Parathyroid adenoma (tissue), 2 donors: ENCODE measurements around the gene PPIF.

ENCODE experiments used
- H2AFZ ChIP-seq: fragments of 300-600 bp; sonication (generic); one replicate; pipeline ENCODE4 v1.7.0; 2017; ENCODE audit warnings: antibody characterized with exemption, mild to moderate bottlenecking
- H3K27ac ChIP-seq: fragments of 300-600 bp; sonication (generic); one replicate; pipeline ENCODE4 v1.7.0; 2017
- H3K27me3 ChIP-seq: fragments of 300-600 bp; sonication (generic); one replicate; pipeline ENCODE4 v1.7.0; 2017; ENCODE audit warnings: low read length; ENCODE audit not compliant: control insufficient read depth, insufficient read depth
- H3K36me3 ChIP-seq: fragments of 300-600 bp; sonication (generic); one replicate; pipeline ENCODE4 v1.7.0; 2017; ENCODE audit warnings: low read length; ENCODE audit not compliant: control insufficient read depth, insufficient read depth
- H3K4me1 ChIP-seq: fragments of 300-600 bp; sonication (generic); one replicate; pipeline ENCODE4 v1.7.0; 2017; ENCODE audit warnings: control low read depth
- H3K4me2 ChIP-seq: fragments of 300-600 bp; sonication (generic); one replicate; pipeline ENCODE4 v1.7.0; 2017; ENCODE audit warnings: low read length
- H3K4me3 ChIP-seq: fragments of 300-600 bp; sonication (generic); one replicate; pipeline ENCODE4 v1.7.0; 2017; ENCODE audit warnings: low read depth, low read length
- H3K79me2 ChIP-seq: fragments of 300-600 bp; sonication (generic); one replicate; pipeline ENCODE4 v1.7.0; 2017; ENCODE audit warnings: control low read depth
- H3K9ac ChIP-seq: fragments of 300-600 bp; sonication (generic); one replicate; pipeline ENCODE4 v1.7.0; 2017; ENCODE audit warnings: mild to moderate bottlenecking
- H3K9me3 ChIP-seq: fragments of 300-600 bp; sonication (generic); one replicate; pipeline ENCODE4 v1.7.0; 2017; ENCODE audit warnings: low read length; ENCODE audit not compliant: control insufficient read depth
- CTCF ChIP-seq: fragments of 300-600 bp; sonication (generic); IDR thresholded peaks from one replicate; pipeline ENCODE4 v1.7.0; 2017; ENCODE audit warnings: antibody characterized with exemption, mild to moderate bottlenecking
- donor health status: primary hyperparathyroidism.

Gene PPIF

GRCh38 chr10:79305988-79306387 is 41.3 kb upstream of the PPIF start:
- no peak overlapping the region for H3K27ac ChIP-seq
- no peak overlapping the region for H2AFZ ChIP-seq
- H3K9ac ChIP-seq = no peak overlapping the region
- no peaks in the 10 kb centered on the region for H3K9me3 ChIP-seq
- no peaks in the 10 kb centered on the region for H3K36me3 ChIP-seq
- H3K4me2 ChIP-seq = no peak overlapping the region
- H3K4me1 ChIP-seq = no peaks in the 10 kb centered on the region
- TF ChIP-seq CTCF = no peak
- H3K4me3 ChIP-seq = no peak overlapping the region
- no peaks in the 10 kb centered on the region for H3K79me2 ChIP-seq
- no peaks in the 10 kb centered on the region for H3K27me3 ChIP-seq

GRCh38 chr10:79306644-79307220 is 40.5 kb upstream of the PPIF start:
- Histone ChIP-seq H3K36me3 (no peaks in the 10 kb centered on the region), H3K4me2 (no peak overlapping the region), H3K9me3 (no peaks in the 10 kb centered on the region), H3K27me3 (no peaks in the 10 kb centered on the region), H3K4me3 (no peak overlapping the region), H3K9ac (no peak overlapping the region), H3K79me2 (no peaks in the 10 kb centered on the region), H3K4me1 (no peaks in the 10 kb centered on the region), H2AFZ (no peak overlapping the region), H3K27ac (no peak overlapping the region)
- no peak for TF ChIP-seq CTCF

GRCh38 chr10:79308016-79308415 is 39.3 kb upstream of the PPIF start:
- no peak overlapping the region for H3K27ac ChIP-seq
- no peaks in the 10 kb centered on the region for H3K36me3 ChIP-seq

GRCh38 chr10:79308969-79309665 is 38.2 kb upstream of the PPIF start:
- no peaks in the 10 kb centered on the region for H3K27me3 ChIP-seq
- no peak overlapping the region for H3K4me3 ChIP-seq
- H3K9ac ChIP-seq = no peak overlapping the region
- H3K4me2 ChIP-seq = no peak overlapping the region
- H3K27ac ChIP-seq = no peak overlapping the region
- no peaks in the 10 kb centered on the region for H3K79me2 ChIP-seq
- no peak for TF ChIP-seq CTCF
- H2AFZ ChIP-seq = no peak overlapping the region
- no peaks in the 10 kb centered on the region for H3K36me3 ChIP-seq
- H3K4me1 ChIP-seq = no peaks in the 10 kb centered on the region
- H3K9me3 ChIP-seq = no peaks in the 10 kb centered on the region

More at GRCh38 chr10:79308016-79308415, 39.3 kb upstream of the PPIF start:
- TF ChIP-seq CTCF = no peak
- H3K27me3 ChIP-seq = no peaks in the 10 kb centered on the region
- H2AFZ ChIP-seq = no peak overlapping the region
- no peaks in the 10 kb centered on the region for H3K9me3 ChIP-seq
- no peak overlapping the region for H3K4me2 ChIP-seq
- no peak overlapping the region for H3K9ac ChIP-seq
- H3K79me2 ChIP-seq = no peaks in the 10 kb centered on the region
- H3K4me3 ChIP-seq = no peak overlapping the region
- no peaks in the 10 kb centered on the region for H3K4me1 ChIP-seq
